ENCODE measurements around the gene NCOA5.

Gene NCOA5

DNA sequence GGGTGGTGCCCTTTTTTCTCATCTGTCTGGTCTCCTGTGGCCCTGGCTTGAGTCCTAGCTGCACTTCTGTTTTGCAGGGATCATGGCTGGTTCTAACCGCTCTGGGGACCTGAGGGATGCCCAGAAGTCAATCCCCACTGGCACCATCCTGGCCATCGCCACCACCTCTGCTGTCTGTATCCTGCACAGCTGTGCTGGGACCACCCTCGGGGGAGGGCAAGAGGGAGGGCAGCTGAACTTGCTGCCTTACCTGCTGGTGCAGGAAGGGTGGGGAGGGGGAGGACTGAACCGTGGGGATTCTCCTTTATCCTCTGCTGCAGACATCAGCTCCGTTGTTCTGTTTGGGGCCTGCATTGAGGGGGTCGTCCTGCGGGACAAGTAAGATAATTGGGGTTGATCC lies 46.2 kb downstream of the NCOA5 start:
- no peak overlapping the region for H3K27ac Mint-ChIP-seq
- no peaks in the 10 kb centered on the region for H3K9me3 Mint-ChIP-seq
- no peak for DNase-seq (ENCODE audit: low spot score)
- no peak overlapping the region for H3K4me3 Mint-ChIP-seq
- no peaks in the 10 kb centered on the region for H3K36me3 Mint-ChIP-seq (ENCODE audit: low read depth)
- H3K27me3 Mint-ChIP-seq (ENCODE audit: low read depth), result peaks cover 5% of the 10 kb centered on the region
- no peaks in the 10 kb centered on the region for H3K4me1 Mint-ChIP-seq (ENCODE audit: low read depth)

DNA sequence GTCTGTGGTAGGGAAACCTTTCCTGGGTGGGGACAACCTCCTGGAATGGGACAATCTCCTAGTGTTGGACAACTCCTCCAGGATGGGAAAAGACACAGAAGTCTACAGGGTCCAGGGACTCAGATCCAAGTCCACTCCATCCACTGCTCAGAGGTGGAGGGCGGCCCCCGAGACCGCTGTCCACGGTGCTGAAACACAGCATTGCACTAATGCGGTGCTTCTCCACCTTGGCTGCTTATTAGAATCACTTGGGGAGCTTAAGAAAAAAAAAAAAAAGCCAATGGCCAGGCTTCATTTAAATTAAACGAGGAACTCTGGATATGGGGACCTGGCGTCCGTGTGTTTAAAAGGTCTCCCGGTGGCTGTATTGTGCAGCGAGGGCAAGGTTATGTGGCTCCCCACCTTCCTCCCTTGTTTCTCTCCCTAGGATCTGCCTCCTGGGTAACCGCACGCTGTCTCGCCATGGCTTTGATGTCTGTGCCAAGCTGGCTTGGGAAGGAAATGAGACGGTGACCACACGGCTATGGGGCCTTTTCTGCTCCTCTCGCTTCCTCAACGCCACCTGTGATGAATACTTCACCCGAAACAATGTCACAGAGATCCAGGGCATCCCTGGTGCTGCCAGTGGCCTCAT lies 48.7 kb downstream of the NCOA5 start:
- Mint-ChIP-seq H3K36me3 (ENCODE audit: low read depth) (no peaks in the 10 kb centered on the region), H3K4me1 (ENCODE audit: low read depth) (no peaks in the 10 kb centered on the region), H3K27ac (no peak overlapping the region), H3K4me3 (no peak overlapping the region), H3K9me3 (no peaks in the 10 kb centered on the region), H3K27me3 (ENCODE audit: low read depth) (peaks cover 5% of the 10 kb centered on the region)
- peak; percentile 31 for DNase-seq (ENCODE audit: low spot score)

DNA sequence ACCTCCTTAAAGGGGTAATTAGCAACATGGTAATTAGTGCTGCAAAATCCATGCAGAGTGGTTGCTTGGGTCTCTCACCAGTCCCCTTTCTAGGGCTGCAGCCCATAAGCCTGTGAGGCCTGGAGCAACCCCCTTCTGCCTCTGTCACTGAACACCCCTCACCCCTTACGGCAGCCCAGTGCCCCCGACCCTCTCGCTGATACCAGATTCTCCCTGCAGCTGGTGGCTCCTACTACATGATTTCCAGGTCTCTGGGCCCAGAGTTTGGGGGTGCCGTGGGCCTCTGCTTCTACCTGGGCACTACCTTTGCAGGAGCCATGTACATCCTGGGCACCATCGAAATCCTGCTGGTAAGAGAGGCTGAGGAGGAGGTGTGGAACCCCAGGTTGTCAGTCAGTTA lies 52.7 kb downstream of the NCOA5 start:
- no peak for DNase-seq (ENCODE audit: low spot score)
- no peak overlapping the region for H3K4me3 Mint-ChIP-seq
- H3K4me1 Mint-ChIP-seq (ENCODE audit: low read depth), result no peaks in the 10 kb centered on the region
- no peaks in the 10 kb centered on the region for H3K9me3 Mint-ChIP-seq
- no peak overlapping the region for H3K27ac Mint-ChIP-seq
- peaks cover 21% of the 10 kb centered on the region for H3K27me3 Mint-ChIP-seq (ENCODE audit: low read depth)
- no peaks in the 10 kb centered on the region for H3K36me3 Mint-ChIP-seq (ENCODE audit: low read depth)

DNA sequence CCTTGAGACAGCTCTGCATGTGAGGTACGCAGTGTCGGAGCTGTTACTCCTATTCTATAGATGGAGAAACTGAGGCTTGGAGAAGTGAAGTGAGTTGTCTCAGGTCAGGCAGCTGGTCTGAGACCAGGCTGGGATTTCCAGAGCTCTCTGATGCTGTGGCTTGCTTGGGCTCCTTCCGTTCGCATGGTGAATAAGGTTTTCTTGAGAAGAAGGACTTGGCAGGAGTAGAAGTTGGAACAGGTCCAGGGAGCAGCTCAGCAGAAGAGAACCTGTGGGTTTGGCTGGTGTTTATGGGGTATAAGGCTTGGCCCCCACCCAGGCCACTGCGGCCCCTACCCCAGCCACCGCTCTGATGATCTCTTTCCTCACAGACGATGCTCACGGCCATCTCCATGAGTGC lies 53.4 kb downstream of the NCOA5 start:
- no peaks in the 10 kb centered on the region for H3K4me1 Mint-ChIP-seq (ENCODE audit: low read depth)
- no peaks in the 10 kb centered on the region for H3K36me3 Mint-ChIP-seq (ENCODE audit: low read depth)
- peaks cover 21% of the 10 kb centered on the region for H3K27me3 Mint-ChIP-seq (ENCODE audit: low read depth)
- H3K9me3 Mint-ChIP-seq, result no peaks in the 10 kb centered on the region
- H3K4me3 Mint-ChIP-seq, result no peak overlapping the region
- no peak overlapping the region for H3K27ac Mint-ChIP-seq
- DNase-seq (ENCODE audit: low spot score), result no peak

DNA sequence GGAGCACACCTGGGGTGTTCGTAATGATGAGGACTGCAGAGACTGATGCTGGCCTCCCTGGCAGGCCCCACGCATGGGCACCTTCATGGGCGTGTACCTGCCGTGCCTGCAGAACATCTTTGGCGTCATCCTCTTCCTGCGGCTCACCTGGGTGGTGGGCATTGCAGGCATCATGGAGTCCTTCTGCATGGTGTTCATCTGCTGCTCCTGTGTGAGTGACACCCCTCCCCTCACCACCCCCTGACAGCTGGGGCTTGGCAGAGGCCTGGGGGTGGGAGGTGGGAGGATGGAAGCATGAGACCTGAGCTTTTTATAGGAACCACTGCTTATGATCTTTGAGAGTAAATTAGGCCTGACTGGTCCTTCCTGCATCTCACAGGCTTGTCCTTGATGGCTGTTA lies 54.0 kb downstream of the NCOA5 start:
- H3K27ac Mint-ChIP-seq, result no peak overlapping the region
- no peak overlapping the region for H3K4me3 Mint-ChIP-seq
- DNase-seq (ENCODE audit: low spot score), result no peak
- H3K4me1 Mint-ChIP-seq (ENCODE audit: low read depth), result no peaks in the 10 kb centered on the region
- peaks cover 27% of the 10 kb centered on the region for H3K27me3 Mint-ChIP-seq (ENCODE audit: low read depth)
- no peaks in the 10 kb centered on the region for H3K9me3 Mint-ChIP-seq
- H3K36me3 Mint-ChIP-seq (ENCODE audit: low read depth), result no peaks in the 10 kb centered on the region

DNA sequence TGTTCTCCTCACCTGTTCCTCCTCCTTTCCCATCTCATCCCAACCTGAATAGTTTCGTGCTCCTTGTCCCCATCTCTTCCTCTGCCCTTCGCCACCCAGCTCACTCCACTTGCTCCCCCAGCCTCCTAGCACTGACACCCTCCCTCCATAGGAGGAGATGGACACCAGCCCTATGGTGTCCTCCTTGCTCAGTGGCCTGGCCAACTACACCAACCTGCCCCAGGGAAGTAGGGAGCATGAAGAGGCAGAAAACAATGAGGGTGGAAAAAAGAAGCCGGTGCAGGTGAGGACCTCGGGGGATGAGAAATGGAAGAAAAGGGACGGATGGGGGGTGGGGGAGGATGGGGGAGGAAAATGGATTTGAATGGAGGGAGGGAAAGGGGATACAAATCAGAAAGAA lies 54.5 kb downstream of the NCOA5 start:
- H3K27me3 Mint-ChIP-seq (ENCODE audit: low read depth), result peaks cover 30% of the 10 kb centered on the region
- H3K4me1 Mint-ChIP-seq (ENCODE audit: low read depth), result no peaks in the 10 kb centered on the region
- H3K27ac Mint-ChIP-seq, result no peak overlapping the region
- H3K36me3 Mint-ChIP-seq (ENCODE audit: low read depth), result no peaks in the 10 kb centered on the region
- no peak overlapping the region for H3K4me3 Mint-ChIP-seq
- no peaks in the 10 kb centered on the region for H3K9me3 Mint-ChIP-seq
- DNase-seq (ENCODE audit: low spot score), result no peak

DNA sequence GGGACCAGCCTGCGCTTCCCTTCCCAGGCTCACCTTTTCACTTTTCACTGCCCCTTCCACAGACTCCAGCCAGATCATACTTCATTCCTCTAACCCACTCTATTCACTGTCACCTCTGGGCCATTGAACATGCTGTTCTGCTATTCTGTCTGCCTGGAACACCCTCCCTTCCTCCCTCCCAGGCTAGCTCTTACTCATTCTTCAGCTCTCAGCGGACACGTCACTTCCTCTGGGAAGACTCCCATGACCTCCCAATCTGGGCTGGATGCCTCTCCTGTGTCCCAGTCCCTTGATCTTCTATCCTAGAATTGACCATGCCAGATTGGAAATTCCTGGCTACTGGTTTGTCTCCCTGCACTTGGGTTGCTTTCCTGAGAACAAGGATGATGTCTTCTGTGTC lies 55.7 kb downstream of the NCOA5 start:
- Mint-ChIP-seq H3K4me3 (no peak overlapping the region), H3K4me1 (ENCODE audit: low read depth) (no peaks in the 10 kb centered on the region), H3K9me3 (no peaks in the 10 kb centered on the region), H3K36me3 (ENCODE audit: low read depth) (peaks cover 1% of the 10 kb centered on the region), H3K27ac (no peak overlapping the region), H3K27me3 (ENCODE audit: low read depth) (peaks cover 37% of the 10 kb centered on the region)
- no peak for DNase-seq (ENCODE audit: low spot score)

DNA sequence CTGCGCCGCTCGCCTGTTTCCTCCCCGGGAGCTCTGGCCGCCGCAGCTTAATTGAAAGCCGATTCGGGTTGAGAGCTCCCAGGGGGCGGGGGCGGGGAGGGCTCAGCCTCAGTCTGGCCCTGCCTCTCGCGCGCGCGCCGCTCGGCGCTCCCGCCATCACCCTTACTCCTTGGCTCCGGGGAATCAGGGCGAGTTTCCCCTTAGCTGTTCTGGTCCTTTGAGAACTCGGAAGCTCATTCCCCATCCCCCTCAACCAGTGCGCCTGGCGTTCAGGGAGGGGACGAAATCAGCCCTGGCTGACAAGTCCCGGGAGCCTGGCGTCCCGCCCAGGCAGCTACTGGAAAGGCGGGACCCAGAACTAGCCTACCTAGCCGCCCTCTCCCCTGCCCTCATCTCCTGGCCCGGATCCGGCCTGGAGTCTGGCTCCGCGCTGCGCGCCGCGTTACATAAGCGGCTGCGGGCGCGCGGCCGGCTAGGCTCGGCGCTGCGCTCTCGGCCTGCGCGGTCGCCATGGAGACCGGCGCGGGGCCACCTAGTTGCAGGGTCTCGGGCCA lies 58.0 kb downstream of the NCOA5 start:
- Mint-ChIP-seq H3K27ac (no peak overlapping the region), H3K27me3 (ENCODE audit: low read depth) (peaks cover 39% of the 10 kb centered on the region), H3K4me3 (no peak overlapping the region), H3K4me1 (ENCODE audit: low read depth) (no peaks in the 10 kb centered on the region), H3K9me3 (no peaks in the 10 kb centered on the region), H3K36me3 (ENCODE audit: low read depth) (peaks cover 1% of the 10 kb centered on the region)
- DNase-seq (ENCODE audit: low spot score), result no peak

DNA sequence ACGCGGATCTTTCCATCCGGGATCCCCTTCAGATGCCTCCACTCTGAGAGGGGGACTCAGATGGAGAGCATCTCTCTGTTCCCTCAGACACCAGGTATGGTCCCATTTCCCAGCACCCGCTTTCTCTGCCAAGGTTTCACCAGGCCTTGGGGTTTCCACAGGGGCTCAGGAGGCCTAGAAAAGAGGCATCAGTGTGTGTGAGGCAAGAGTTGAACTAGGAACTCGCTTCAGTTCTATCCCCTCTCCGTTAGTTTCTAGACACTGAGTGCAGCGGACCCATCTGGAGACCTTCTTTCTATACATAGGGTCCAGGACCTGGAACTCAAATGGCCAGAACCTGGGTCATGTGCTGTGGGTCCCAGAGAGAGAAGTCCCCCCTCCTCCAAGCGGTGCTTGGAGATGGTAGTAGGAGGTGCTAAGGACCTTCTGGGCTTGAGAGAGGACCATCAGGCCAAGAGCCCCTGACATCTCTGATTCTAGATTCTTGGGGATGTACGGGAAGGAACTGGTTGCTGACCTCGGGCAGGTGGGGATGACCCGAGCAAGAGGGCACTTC lies 58.7 kb downstream of the NCOA5 start:
- H3K9me3 Mint-ChIP-seq, result no peaks in the 10 kb centered on the region
- no peak overlapping the region for H3K4me3 Mint-ChIP-seq
- peaks cover 39% of the 10 kb centered on the region for H3K27me3 Mint-ChIP-seq (ENCODE audit: low read depth)
- DNase-seq (ENCODE audit: low spot score), result no peak
- H3K36me3 Mint-ChIP-seq (ENCODE audit: low read depth), result peaks cover 1% of the 10 kb centered on the region
- no peak overlapping the region for H3K27ac Mint-ChIP-seq
- no peaks in the 10 kb centered on the region for H3K4me1 Mint-ChIP-seq (ENCODE audit: low read depth)

DNA sequence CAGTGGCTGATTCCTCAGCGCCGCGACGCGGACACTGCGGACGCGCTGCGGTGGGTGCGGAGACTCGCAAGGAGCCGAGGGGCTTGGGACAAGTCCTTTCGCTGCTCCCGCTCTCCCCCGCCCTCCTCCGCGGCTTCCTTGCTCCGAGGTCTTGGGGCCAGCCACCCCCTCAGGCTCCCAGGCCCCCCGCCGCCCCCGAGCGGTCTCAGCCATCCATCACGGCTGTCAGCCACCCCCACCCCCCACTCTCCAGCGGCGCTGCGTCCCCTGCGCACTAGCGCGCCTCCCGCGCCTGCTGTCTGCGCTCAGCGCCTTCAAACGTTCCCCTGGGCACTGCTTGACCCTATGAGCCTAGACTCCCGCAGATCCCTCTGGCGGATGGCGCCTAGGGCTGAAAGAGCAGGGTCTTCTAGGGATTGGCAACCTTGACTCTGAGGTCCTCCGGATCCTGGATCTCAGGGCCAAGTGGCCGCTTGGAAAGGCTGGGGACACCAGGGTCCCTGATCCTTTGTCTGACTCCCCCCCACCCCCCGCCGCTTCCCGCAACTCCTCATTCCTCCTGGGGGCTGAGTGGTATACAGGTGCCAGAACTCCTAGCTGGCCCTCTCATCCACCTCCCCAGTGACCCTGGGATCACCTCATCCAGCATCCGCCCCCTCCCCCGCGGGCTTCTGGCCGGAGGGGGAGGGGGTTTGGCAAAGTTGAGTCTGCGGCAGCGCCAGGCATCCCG lies 59.3 kb downstream of the NCOA5 start:
- Mint-ChIP-seq H3K4me1 (ENCODE audit: low read depth) (no peaks in the 10 kb centered on the region), H3K36me3 (ENCODE audit: low read depth) (peaks cover 1% of the 10 kb centered on the region), H3K4me3 (no peak overlapping the region), H3K27ac (no peak overlapping the region), H3K9me3 (no peaks in the 10 kb centered on the region), H3K27me3 (ENCODE audit: low read depth) (peaks cover 40% of the 10 kb centered on the region)
- no peak for DNase-seq (ENCODE audit: low spot score)

DNA sequence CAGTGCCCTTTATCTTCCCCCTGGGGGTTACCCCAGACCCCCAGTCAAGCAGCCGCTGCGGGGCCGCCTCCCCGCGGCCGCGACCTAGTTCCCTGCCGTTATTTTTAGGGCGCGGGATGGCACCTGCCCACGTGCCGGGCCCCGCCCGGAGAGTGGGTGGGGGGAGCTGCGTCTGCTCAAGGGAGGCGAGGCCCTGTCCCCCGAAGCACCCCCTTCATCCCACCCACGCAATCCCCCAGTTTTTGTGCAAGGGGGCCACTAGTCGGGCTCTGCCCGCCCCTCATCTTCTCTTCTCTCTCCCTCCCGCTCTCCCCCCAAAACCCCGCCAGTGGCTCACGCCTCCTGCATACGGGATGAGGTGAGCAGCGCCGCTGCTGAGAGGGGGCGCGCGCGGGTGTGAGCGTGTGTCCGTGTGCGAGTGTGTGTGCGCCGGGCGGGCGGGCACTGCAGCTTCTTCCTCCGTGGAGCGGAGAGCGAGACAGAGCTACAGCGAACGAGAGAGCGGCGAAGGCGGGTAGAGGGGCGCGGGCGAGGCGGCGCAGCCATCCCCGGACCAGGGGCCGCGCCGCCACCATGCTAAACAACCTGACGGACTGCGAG lies 60.9 kb downstream of the NCOA5 start, which contains the start of gene SLC12A5:
Gene SLC12A5, plus strand, starts transcription at position 444 of the 600 bp plus-strand sequence. Its CDS starts 130 bp downstream, at position 574.
- Mint-ChIP-seq H3K27me3 (ENCODE audit: low read depth) (peaks cover 49% of the 10 kb centered on the region), H3K27ac (no peak within 1 kb of the TSS), H3K36me3 (ENCODE audit: low read depth) (peaks cover 1% of the 10 kb centered on the region), H3K4me1 (ENCODE audit: low read depth) (no peaks in the 10 kb centered on the region), H3K4me3 (no peak within 1 kb of the TSS), H3K9me3 (no peaks in the 10 kb centered on the region)
- DNase-seq (ENCODE audit: low spot score), result no peak

DNA sequence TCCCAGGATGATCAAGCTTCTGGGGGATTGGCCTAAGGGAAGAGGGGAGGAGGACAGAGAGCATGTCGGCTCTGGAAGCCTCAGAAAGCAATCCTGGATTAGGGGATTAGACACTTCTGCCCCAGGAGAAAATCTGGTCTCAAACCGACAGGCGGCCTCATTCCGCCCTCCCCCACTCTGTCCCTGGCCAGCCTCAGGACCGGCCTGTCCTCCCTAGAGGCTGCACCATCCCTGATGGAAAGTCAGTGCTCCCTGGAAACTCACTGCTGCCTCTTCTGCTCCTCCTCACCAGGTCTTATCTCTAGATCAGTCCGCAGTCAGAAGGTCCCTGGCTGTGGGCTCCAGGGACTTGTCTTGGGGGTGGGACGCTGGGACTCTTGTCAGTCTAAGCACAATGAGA lies 61.7 kb downstream of the NCOA5 start:
- Mint-ChIP-seq H3K36me3 (ENCODE audit: low read depth) (peaks cover 1% of the 10 kb centered on the region), H3K4me3 (no peak overlapping the region), H3K4me1 (ENCODE audit: low read depth) (peaks cover 3% of the 10 kb centered on the region), H3K27me3 (ENCODE audit: low read depth) (peaks cover 47% of the 10 kb centered on the region), H3K27ac (no peak overlapping the region), H3K9me3 (no peaks in the 10 kb centered on the region)
- no peak for DNase-seq (ENCODE audit: low spot score)

DNA sequence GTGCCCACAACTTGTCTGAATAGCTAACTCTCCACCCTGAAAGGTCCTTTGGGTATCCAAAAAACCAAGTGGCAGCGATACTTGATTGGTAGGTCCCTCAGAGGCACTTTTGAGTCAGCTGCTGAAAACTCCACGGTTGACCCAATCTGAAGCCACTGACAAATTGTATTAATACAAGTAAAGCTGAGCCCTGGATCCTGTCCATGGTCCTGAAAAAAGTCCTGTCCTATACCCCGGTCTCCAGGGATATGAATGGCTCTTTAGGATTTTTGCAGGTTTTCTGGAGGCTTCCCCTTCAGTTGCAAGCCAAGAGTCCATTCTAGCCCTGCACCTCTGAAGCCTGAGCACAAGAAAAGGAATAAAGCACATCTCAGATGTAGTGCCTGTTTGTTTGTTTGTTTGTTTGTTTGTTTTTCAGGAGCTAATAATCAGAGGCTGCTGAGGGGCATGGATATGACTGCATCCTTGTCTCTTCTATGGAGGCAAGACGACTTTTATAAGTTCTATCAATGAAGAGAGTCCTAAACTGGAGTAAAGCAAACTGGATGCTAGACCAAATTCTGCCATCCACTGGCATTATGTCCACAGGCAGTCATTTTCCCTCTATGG lies 62.4 kb downstream of the NCOA5 start:
- Mint-ChIP-seq H3K4me1 (ENCODE audit: low read depth) (peaks cover 7% of the 10 kb centered on the region), H3K27ac (no peak overlapping the region), H3K4me3 (no peak overlapping the region), H3K9me3 (no peaks in the 10 kb centered on the region), H3K27me3 (ENCODE audit: low read depth) (peaks cover 40% of the 10 kb centered on the region), H3K36me3 (ENCODE audit: low read depth) (peaks cover 1% of the 10 kb centered on the region)
- no peak for DNase-seq (ENCODE audit: low spot score)

DNA sequence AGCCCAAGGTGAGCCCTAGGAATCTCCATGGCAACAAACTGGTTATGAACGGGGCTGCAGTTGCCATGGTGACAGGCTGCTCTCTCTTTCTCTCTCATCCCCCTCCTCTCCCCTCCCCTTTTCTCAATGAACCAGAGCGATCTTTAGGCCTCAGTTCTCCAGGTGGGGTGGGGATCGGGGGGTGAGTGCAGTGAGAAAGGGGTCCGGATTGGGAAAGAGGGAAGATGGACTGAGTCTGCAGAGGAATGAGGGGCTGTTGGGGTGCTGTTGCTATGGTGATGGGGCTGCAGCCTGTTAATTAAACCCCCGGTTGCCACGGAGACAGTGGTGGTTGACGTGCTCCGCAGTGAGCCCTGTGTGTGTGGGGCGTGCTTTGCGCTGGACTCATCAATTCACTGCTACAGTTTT lies 64.4 kb downstream of the NCOA5 start:
- Mint-ChIP-seq H3K9me3 (no peaks in the 10 kb centered on the region), H3K27ac (no peak overlapping the region), H3K4me1 (ENCODE audit: low read depth) (peaks cover 17% of the 10 kb centered on the region), H3K4me3 (no peak overlapping the region), H3K36me3 (ENCODE audit: low read depth) (peaks cover 1% of the 10 kb centered on the region), H3K27me3 (ENCODE audit: low read depth) (peaks cover 40% of the 10 kb centered on the region)
- no peak for DNase-seq (ENCODE audit: low spot score)

All from T-helper 2 cell treated with Interferon-gamma antibody and Interleukin-4, amounts not matched to agents 5 μg/mL and 100 μg/mL, for 36 hours (primary cell).